CD4-positive, alpha-beta T cell treated with Interleukin-17A for 1 hour (primary cell): ENCODE measurements around the gene FXYD1.
A peak's percentile ranks its signal among the peaks of the same experiment; 100 is the strongest.
"Not testable (repeated sequence)": the region's sequence is repeated elsewhere in the genome, so short reads cannot be mapped to it uniquely, and the experiment has no call there.

ENCODE experiments used
- DNase-seq: peaks from one replicate; pipeline ENCODE4 v3.0.0-alpha.2; 2020

Gene FXYD1

GRCh38 chr19:35125749-35126623, 12.6 kb upstream of the FXYD1 start:
- no peak for DNase-seq

DNA sequence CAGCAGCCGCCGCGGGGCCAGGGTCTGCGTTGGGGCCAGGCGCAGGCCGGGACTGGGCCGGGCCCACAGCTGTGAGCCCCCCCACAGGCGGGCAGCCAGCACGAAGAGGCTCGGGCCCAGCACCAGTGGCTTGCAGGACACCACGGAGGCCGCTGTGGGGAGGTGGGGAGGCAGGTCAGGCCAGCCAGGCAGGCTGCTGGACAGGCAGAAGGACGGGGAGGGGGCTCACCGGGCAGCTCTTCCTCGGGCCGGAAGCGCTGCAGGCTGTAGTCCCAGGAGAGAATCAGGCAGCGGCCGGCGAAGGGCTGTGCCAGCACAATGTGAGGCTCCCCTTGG, 12.0 kb upstream of the FXYD1 start:
- no peak for DNase-seq

DNA sequence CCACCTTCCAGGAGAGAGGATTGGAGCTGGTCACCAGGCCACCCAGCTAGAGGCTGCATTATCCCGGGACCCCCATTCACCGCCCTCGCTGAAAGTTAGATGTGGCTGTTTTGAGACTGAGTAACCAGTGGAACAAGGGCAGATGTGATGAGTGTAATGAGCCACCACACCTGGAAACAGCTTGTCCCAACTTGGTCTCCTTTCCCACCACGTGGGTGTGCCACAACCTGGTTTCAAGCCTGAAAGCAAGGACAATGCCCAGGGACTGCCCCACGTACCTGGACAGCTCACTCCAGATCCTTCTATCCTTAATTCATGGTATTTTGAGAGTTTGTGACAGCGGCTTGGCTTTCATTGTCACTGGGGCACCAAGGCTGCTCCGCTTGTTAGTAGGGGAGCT, 10.8 kb upstream of the FXYD1 start:
- DNase-seq: no peak

DNA sequence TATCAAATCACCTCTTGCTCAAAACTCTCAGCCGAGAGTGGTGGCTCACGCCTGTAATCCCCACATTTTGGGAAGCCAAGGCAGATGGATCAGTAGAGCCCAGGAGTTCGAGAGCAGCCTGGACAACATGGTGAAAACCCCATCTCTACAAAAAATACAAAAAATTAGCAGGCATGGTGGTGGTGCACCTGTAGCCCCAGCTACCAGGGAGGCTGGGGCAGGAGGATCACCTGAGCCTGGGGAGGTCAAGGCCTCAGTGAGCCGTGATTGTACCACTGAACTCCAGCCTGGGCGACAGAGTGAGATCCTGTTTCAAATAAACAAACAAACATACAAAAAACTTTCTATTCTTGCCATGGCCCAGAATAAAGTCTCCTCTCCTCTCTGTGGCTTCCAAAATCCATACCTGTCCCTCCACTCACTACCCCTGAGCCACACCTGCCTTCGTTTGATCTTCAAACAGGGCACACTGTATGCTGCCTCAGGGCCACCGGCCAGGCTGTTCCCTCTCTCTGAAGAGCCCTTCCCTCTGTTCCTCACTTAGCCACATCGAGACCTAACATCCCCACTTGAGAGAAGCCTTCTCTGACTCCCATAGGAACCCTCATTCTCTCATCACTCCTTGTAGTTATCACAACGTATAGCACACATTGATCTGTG, 10.1 kb upstream of the FXYD1 start:
- no peak for DNase-seq

DNA sequence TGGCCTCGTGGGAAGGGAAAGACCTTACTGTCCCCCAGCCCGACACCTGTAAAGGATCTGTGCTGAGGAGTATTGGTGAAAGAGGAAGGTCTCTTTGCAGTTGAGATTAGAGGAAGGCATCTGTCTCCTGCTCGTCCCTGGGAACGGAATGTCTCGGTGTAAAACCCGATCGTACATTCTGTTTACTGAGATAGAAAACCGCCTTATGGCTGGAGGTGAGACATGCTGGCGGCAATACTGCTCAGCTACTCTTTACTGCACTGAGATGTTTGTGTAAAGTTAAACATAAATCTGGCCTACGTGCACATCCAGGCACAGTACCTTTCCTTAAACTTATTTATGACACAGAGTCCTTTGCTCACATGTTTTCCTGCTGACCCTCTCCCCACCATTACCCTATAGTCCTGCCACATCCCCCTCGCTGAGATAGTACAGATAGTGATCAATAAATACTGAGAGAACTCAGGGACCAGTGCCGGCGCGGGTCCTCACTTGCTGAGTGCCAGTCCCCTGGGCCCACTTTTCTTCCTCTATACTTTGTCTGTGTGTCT, 8.8 kb upstream of the FXYD1 start:
- DNase-seq: not testable (repeated sequence)

- DNase-seq: no peak
Measured at GRCh38 chr19:35130761-35131720, 7.6 kb upstream of the FXYD1 start.

DNA sequence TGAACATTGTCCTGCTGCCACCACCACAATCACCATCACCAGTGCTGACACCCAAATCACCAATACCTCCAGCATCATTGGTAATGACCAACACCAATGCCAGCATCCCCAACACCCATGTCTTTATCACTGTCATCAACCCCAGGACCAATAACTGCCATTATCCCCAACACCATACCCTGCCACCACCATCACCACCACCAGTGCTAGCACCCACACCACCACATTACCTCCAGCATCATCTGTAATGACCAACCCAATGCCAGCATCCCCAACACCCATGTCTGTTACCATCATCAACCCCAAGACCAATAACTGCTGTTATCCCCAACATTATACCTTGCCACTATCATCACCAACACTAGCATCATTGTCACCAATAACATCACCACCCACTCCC, 6.4 kb upstream of the FXYD1 start:
- no peak for DNase-seq

- DNase-seq: no peak
Measured at GRCh38 chr19:35133826-35134225, 4.8 kb upstream of the FXYD1 start.

DNA sequence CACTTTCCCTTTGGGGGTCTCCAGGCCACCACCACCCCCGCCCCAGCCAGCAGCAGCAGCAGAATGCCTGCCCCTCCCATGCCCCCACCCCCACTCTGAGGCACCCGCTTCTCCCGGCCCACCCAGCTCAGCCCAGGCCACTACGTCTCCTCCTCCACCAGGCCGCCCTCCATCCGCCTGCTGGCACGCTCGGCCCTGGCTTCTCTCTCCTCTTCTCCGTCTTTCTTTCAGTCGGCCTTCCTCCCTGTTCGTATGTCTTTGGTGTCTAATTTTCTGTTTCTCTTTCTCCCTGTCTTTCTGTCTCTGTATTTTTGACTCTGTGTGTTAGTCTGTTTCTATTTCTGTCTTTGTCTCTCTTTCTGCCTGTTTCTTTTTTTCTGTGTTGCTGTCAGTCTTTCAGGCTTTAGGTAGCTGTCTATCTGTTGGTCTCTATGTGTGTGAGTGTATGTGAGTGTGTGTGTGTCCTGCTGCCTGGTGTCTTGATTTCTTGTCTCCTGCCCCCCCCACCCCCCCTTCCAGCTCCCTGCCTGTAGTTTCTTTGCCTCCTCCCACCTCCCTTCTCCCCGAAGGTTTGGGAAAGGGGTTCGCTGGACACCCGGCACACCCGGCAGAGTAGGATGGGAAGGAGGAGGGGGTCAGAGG, 3.9 kb upstream of the FXYD1 start, which contains the start of gene LGI4:
LGI4 (minus strand) TSS at position 459 of the 642 bp plus-strand sequence; CDS start at position 80, 379 bp downstream.
- DNase-seq: no peak

GRCh38 chr19:35135389-35135909, 3.2 kb upstream of the FXYD1 start:
- peak; percentile 67 for DNase-seq

DNA sequence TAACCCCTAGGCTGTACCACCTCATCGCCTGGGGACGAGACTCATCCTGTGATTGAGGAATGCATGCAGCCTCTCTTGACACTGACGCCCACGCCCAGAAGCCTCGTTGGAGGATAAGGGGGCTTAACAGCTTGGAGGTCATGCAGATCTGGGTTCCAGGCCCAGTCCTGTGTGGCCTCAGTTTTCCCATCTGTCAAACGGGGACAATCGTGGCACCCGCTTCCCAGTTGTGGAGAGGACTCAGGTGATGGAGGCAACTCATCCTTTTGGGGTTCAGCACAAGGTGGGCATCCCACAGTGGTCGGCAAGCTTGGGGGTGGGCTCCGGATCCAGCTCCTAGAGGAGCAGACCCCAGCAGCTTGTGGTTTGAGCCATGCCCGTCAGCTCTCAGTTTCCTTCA, 2.4 kb upstream of the FXYD1 start:
- DNase-seq: no peak

GRCh38 chr19:35136977-35137702, 1.5 kb upstream of the FXYD1 start:
- DNase-seq: no peak

- no peak for DNase-seq
Measured at GRCh38 chr19:35140207-35140961, 1.8 kb downstream of the FXYD1 start.

DNA sequence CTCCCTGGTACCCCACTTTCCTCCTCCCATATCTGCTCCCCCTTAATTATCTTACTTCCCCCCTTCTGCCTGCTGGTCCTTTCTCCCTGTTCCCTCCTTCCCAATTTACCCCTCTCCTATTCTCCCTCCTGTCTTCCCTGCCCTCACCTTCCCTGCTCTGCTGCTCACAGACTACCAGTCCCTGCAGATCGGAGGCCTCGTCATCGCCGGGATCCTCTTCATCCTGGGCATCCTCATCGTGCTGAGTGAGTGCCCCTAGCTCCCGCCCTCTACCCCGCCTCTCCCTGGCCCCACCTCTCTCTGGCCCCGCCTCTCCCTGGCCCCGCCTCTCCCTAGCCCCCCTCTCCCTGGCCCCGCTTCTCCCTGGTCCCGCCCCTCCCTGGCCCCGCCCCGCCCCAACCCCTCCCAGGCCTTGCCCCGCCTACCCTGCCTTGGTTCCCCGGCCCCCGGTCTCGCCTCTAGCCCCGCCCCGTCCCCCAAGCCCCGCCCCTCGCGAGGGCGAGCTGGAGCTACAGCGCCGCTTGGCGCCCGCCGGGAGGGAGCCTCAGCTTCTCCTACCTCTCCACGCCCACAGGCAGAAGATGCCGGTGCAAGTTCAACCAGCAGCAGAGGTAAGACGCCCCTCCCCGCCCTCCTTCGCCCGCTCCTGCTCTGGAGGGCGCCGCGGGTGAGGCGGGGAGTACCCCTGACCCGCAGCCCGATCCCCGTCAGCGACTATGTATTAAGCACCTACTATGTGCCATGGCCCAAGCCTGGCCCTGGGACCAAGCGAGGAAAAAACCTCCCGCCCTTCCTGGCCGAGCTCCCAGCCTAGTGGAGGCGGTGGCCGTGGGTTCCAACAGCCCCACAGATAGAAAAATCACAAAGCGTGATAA, 2.6 kb downstream of the FXYD1 start:
- peak; percentile 96 for DNase-seq

DNA sequence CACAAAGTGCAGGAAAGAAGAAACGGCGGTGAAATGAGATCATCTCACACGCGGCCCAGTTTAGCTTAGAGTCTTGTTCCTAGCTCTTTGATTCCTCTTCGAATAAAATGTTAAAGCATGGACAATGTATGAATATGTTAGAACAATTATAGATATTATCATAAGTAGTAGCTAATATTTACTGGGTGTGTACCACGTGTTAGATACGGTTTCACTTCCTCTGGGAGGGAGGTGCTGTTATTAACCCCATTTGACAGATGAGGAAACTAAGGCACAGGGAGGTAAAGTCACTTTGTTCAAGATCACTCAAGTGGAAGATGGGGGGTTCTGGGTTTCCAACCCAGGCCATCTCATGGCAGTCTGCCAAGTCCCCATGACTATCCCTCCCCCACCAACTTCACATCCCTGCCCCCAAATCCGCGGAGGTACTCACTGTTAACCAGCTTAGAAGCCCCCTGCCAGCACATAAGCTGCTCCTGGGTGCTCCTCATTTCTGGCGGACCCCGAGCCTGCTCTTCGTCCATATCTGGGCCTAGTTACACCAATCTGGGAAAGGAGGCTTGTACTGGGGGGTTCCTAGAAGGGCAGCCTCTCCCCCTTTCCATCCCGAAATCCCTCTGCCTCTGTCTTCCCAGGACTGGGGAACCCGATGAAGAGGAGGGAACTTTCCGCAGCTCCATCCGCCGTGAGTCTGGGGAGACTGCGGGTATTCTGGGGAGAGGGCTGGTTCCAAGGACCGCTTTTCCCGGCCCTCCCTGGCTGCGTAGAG, 3.4 kb downstream of the FXYD1 start:
- peak; percentile 20 for DNase-seq

- DNase-seq: peak; percentile 84
Measured at GRCh38 chr19:35142606-35143230, 4.1 kb downstream of the FXYD1 start.

GRCh38 chr19:35143231-35143715, 4.6 kb downstream of the FXYD1 start, which contains the start of gene FXYD7:
Gene FXYD7 (plus strand): TSS chr19:35143255. CDS start chr19:35143334, 79 bp downstream.
- DNase-seq: no peak

DNA sequence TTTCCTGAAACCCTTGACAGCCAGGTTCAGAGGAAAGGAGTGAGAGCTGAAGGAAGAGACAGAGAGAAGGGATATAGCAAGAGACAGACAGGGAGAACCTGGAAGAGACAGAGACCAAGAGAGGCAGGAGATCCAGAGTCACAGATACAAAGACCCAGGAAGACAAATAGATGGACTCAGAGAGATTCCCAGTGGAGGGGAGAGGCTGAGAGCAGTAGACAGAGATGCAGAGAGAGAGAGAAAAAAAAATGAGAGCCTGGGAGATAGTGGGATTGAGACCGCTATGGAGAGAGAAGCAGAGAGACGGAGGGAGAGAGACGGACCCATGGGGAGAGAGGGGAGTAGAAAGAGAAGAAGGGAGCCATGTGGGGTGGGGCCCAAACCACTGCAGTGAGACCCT, 5.2 kb downstream of the FXYD1 start:
- no peak for DNase-seq
